ENCODE results near the gene PTDSS2. TPM values are rescaled to one million over a fixed set of nuclear protein-coding genes. Genes with fewer than 3 reads are reported as not detected.
A peak's percentile ranks its signal among the peaks of the same experiment; 100 is the strongest.

PTDSS2 gene
- total and polyA plus RNA-seq, 3 experiments from 2014 or later = 11.5 to 28.4 (median 26.2) TPM

DNA sequence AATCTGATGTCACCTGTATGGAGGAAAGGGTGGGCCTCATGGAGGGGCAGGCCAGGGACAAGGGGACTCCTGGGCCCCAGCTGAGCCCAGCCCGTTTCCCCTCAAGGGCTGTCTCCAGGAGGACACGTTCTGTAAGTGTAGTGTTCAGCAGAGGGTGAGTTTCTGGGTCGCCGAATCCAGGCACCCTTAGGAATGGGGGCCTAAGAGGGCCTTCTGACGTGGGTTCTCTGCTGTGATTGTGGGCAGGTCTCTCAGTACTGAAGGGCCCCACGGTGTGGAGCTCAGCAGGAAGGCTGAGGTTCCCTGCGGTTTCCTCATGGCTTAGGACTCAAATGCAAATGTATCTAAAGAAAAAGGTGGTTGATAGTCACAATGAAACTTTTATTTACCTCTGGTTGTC lies 6.5 kb downstream of the PTDSS2 start:
- Mint-ChIP-seq H3K27me3 (no peaks in the 10 kb centered on the region), H3K27ac (peak overlapping the region; percentile 53 to 98 (median 94)), H3K36me3 (peaks cover 0 to 33% (median 0%) of the 10 kb centered on the region in 3 donors), H3K9me3 (no peaks in the 10 kb centered on the region), H3K4me3 (peak overlapping the region; percentile 35 to 78 (median 65)), H3K4me1 (peaks cover 24 to 31% (median 24%) of the 10 kb centered on the region in 3 donors)
- no peaks in the 10 kb centered on the region for H3K27me3 ChIP-seq (ENCODE audit: insufficient read depth, low read length, poor library complexity, severe bottlenecking)
- H3K36me3 ChIP-seq (ENCODE audit: insufficient read depth, low read length) = peaks cover 14% of the 10 kb centered on the region
- CTCF ChIA-PET = interaction anchor here (1.0 to 1.4 kb wide), 5 partner anchors 23 to 62 kb away, joined by 3 to 4 read pairs (median 4); partner anchors contain the start of gene RNH1
- DNase-seq = peak; percentile 24 to 65 (median 47)
- no peak overlapping the region for H3K27ac ChIP-seq (ENCODE audit: low read depth, low read length)
- H3K9me3 ChIP-seq (ENCODE audit: low read length) = no peaks in the 10 kb centered on the region
- H3K4me3 ChIP-seq (ENCODE audit: low read length) = peak overlapping the region; percentile 1
- POLR2A ChIA-PET = interaction anchor here (1.4 kb wide), 1 partner anchor 50 kb away, joined by 3 read pairs; the partner anchor contains the start of gene RNH1
- H3K4me1 ChIP-seq (ENCODE audit: insufficient read depth, low read length) = peaks cover 21% of the 10 kb centered on the region

DNA sequence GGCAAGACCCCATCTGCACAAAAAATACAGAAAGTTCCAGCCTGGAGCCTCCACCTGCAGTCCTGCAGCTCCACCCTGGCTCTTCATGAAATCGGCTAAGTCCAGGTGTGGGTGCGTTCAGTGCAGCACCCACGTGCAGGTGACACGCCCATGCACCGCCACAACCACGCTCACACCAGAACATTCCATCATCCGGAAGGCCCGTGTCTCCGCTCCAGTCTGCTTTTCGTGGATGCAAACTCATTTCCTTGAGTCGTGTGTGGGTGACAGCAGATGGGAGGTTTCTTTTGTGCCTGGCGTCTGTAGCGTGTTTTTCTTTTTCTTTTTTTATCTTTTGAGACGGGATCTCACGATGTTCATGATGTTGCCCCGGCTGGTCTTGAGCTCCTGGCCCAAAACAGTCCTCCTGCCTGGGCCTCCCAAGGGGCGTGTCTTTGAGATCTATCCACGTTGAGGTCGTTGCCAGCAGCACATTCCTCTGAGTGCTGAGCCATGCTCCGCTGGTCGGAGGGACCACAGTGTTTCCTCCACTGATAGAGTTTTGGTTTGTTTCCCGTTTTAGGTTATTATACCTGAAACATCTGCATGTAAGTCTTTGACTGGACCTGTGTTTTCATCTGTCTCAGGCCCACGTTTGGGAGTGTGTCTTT lies 7.2 kb downstream of the PTDSS2 start:
- H3K9me3 Mint-ChIP-seq = no peaks in the 10 kb centered on the region
- no peaks in the 10 kb centered on the region for H3K27me3 Mint-ChIP-seq
- peak overlapping the region; percentile 53 to 95 (median 92) for H3K27ac Mint-ChIP-seq
- no peak overlapping the region for H3K27ac ChIP-seq (ENCODE audit: low read depth, low read length)
- H3K4me3 ChIP-seq (ENCODE audit: low read length) = peak overlapping the region; percentile 1
- peaks cover 22 to 28% (median 24%) of the 10 kb centered on the region in 3 donors for H3K4me1 Mint-ChIP-seq
- peak in 2 of 5 donors; percentile 29 to 47 for DNase-seq
- peak overlapping the region; percentile 35 to 78 (median 65) for H3K4me3 Mint-ChIP-seq
- peaks cover 0 to 33% (median 0%) of the 10 kb centered on the region in 3 donors for H3K36me3 Mint-ChIP-seq
- POLR2A ChIA-PET = interaction anchor here (0.6 to 1.4 kb wide), 3 partner anchors 14 to 304 kb away, joined by 3 read pairs; partner anchors contain the start of gene RNH1
- H3K27me3 ChIP-seq (ENCODE audit: insufficient read depth, low read length, poor library complexity, severe bottlenecking) = no peaks in the 10 kb centered on the region
- H3K36me3 ChIP-seq (ENCODE audit: insufficient read depth, low read length) = peaks cover 14% of the 10 kb centered on the region
- peaks cover 21% of the 10 kb centered on the region for H3K4me1 ChIP-seq (ENCODE audit: insufficient read depth, low read length)
- CTCF ChIA-PET = interaction anchor here (1.0 to 1.4 kb wide), 4 partner anchors 22 to 62 kb away, joined by 3 to 4 read pairs (median 4); partner anchors contain the start of gene RNH1
- H3K9me3 ChIP-seq (ENCODE audit: low read length) = no peaks in the 10 kb centered on the region

DNA sequence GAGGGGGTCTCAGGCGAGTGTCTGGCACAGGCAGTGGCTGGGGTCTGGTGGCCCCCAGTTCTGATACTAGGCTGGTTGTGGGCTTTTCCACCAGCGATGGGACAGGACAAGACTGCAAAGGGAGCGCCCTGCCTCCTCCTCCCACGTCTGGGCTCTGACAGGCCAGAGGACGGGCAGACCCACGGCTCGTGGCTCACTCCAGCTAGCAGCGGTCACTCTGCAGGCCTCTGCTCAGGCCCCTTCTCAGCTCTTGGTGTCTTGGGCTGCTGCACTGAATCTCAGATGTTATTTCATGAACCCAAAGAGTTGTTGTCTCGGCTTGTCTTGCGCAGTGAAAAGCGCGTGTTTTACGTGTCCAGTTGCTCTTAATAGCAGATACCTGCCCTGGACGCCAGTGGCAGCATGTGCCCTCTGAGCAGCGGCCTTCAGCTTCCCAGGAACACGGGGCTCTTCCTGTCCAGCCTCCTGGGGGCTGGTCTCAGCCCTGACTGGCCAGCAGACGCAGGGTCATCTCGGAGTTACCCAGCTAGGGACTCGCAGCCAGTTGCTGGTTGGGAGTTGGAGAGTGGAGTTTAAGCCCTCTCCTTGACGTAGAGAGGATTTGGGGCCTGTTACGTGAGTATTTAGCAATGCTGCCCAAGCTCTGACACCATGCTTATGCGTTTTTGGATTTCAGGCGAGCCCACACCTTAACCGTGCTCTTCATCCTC lies 9.6 kb downstream of the PTDSS2 start:
- no peak overlapping the region for H3K4me3 ChIP-seq (ENCODE audit: low read length)
- Mint-ChIP-seq H3K36me3 (peaks cover 0 to 20% (median 0%) of the 10 kb centered on the region in 3 donors), H3K27me3 (no peaks in the 10 kb centered on the region), H3K9me3 (no peaks in the 10 kb centered on the region), H3K4me1 (peaks cover 22 to 28% (median 23%) of the 10 kb centered on the region in 3 donors), H3K27ac (no peak overlapping the region), H3K4me3 (no peak overlapping the region)
- H3K27ac ChIP-seq (ENCODE audit: low read depth, low read length) = peak overlapping the region; percentile 47
- peaks cover 21% of the 10 kb centered on the region for H3K4me1 ChIP-seq (ENCODE audit: insufficient read depth, low read length)
- POLR2A ChIA-PET = no interaction called here
- DNase-seq = peak in 1 of 5 donors; percentile 35
- no peaks in the 10 kb centered on the region for H3K9me3 ChIP-seq (ENCODE audit: low read length)
- no peaks in the 10 kb centered on the region for H3K36me3 ChIP-seq (ENCODE audit: insufficient read depth, low read length)
- CTCF ChIA-PET = interaction anchor here (1.3 kb wide), 1 partner anchor 11 kb away, joined by 3 read pairs; no protein-coding TSS in a partner anchor
- no peaks in the 10 kb centered on the region for H3K27me3 ChIP-seq (ENCODE audit: insufficient read depth, low read length, poor library complexity, severe bottlenecking)

DNA sequence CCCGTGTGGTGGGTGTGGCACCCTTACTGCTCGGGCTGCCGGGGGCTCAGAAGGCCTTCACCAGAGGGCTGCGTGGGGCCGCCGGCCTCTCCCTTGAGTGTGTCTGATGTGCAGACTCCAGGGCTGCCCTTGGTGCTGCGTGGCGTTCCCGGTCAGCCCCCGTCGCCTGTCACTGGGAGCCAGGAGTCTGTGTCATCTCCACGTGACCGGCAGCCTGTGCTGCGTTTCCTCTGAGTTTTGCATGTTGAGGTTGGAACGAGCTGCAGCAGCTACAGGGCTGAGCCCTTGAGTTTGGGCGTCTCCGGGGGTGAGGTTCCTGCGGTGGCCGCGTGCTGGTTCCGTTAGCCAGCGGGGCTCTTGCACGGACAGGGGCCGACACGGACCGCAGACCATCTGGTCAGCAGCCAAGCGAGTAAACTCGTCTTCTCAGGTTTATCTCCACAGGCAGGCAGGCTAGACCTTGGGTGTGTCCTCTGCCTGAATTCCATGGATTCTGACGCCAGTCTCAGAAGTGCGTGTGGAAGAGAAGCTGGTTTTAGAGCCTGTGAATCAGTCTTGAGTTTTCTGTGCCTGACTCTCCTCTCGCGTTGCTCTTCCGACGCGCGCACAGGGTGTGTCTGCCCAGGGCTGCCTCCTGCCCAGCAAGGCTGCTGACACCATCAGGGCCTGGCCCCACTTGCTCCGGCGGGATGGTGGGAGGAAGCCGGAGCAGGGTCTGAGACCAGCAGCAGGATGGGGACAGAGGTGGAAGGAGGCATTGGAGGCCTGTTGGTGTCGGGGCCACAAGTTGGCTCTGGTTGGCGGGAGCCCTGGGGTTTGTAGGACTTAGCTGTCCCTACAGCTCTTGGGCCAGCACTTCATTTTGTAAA lies 10.5 kb downstream of the PTDSS2 start:
- Histone ChIP-seq H3K9me3 (ENCODE audit: low read length) (no peaks in the 10 kb centered on the region), H3K27ac (ENCODE audit: low read depth, low read length) (peak overlapping the region; percentile 47), H3K27me3 (ENCODE audit: insufficient read depth, low read length, poor library complexity, severe bottlenecking) (no peaks in the 10 kb centered on the region), H3K4me3 (ENCODE audit: low read length) (no peak overlapping the region), H3K4me1 (ENCODE audit: insufficient read depth, low read length) (peaks cover 21% of the 10 kb centered on the region), H3K36me3 (ENCODE audit: insufficient read depth, low read length) (no peaks in the 10 kb centered on the region)
- Mint-ChIP-seq H3K4me1 (peaks cover 22% of the 10 kb centered on the region in 3 donors), H3K27ac (no peak overlapping the region), H3K27me3 (no peaks in the 10 kb centered on the region), H3K9me3 (no peaks in the 10 kb centered on the region), H3K4me3 (no peak overlapping the region), H3K36me3 (peaks cover 0 to 20% (median 0%) of the 10 kb centered on the region in 3 donors)
- POLR2A ChIA-PET = no interaction called here
- CTCF ChIA-PET = interaction anchor here (1.3 kb wide), 1 partner anchor 12 kb away, joined by 3 read pairs; no protein-coding TSS in a partner anchor
- DNase-seq = peak in 1 of 5 donors; percentile 39

DNA sequence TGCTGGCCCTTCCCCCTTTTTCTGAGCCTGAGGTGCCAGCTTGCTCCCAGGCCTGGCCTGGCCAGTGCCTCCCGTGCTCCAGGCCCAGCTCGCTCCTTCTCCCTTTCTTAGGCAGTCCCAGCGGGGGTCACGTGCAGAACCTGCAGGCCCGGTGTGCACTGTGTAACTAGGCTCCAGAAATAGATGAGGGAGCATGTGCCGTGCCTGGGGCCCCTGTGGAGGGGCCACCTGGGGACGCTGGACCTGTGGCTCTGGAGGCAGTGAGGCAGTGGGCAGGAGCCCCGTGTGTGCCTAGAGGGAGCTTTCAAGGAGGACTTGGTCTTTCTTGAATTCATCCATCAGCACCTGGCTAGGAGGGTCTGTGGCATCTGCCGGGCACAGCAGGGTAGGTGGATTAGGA lies 11.5 kb downstream of the PTDSS2 start:
- no peak overlapping the region for H3K4me3 Mint-ChIP-seq
- H3K27ac ChIP-seq (ENCODE audit: low read depth, low read length) = no peak overlapping the region
- DNase-seq = no peak
- no peak overlapping the region for H3K4me3 ChIP-seq (ENCODE audit: low read length)
- no peaks in the 10 kb centered on the region for H3K9me3 Mint-ChIP-seq
- H3K36me3 ChIP-seq (ENCODE audit: insufficient read depth, low read length) = no peaks in the 10 kb centered on the region
- POLR2A ChIA-PET = interaction anchor here (0.5 kb wide), 1 partner anchor 12 kb away, joined by 4 read pairs; no protein-coding TSS in a partner anchor
- no peaks in the 10 kb centered on the region for H3K9me3 ChIP-seq (ENCODE audit: low read length)
- peaks cover 0 to 19% (median 1%) of the 10 kb centered on the region in 3 donors for H3K36me3 Mint-ChIP-seq
- no peaks in the 10 kb centered on the region for H3K27me3 ChIP-seq (ENCODE audit: insufficient read depth, low read length, poor library complexity, severe bottlenecking)
- H3K27me3 Mint-ChIP-seq = no peaks in the 10 kb centered on the region
- peaks cover 13% of the 10 kb centered on the region for H3K4me1 ChIP-seq (ENCODE audit: insufficient read depth, low read length)
- CTCF ChIA-PET = no interaction called here
- peak overlapping the region in 1 of 8 donors; percentile 85 for H3K27ac Mint-ChIP-seq
- H3K4me1 Mint-ChIP-seq = peaks cover 14 to 15% (median 14%) of the 10 kb centered on the region in 3 donors

DNA sequence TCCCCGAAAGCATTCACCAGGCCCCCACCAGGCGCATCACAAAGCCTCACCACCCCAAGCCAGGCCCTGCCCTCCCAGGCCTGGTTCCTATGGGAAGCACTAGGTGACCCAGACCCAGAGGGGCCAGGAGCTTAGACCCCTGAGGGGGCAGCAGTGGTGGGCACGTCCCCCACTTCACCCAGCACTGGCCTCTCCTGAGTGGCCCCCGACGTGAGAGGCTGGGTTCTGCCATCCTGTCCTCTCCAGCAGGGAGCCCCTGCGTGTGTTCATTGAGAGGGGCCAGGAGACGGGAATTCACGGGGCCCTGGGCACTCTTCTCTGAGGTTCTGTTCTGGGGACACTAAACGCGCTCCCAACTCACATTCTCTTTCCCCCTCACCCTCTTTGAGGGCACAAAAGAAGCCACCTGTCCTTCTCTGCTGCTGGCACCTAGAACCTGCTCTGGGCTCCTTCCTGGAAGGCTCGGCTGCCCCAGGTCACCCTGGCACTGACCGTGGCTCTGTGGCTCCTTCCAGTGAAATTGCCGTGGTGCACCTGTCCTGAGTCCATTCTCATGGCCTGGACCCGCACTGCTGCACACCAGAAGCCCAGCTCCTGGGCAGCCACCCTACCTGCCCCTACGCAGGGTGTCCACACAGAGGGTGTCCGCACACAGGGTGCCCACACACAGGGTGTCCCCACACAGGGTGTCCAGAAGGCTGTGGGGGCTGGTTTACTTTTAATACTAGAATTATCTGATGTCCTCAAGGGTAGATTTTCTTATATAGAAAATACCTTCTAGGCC lies 12.2 kb downstream of the PTDSS2 start:
- Mint-ChIP-seq H3K27ac (peak overlapping the region in 1 of 8 donors; percentile 85), H3K4me1 (peaks cover 7 to 8% (median 8%) of the 10 kb centered on the region in 3 donors), H3K36me3 (peaks cover 0 to 19% (median 1%) of the 10 kb centered on the region in 3 donors), H3K4me3 (no peak overlapping the region), H3K9me3 (no peaks in the 10 kb centered on the region), H3K27me3 (no peaks in the 10 kb centered on the region)
- Histone ChIP-seq H3K27me3 (ENCODE audit: insufficient read depth, low read length, poor library complexity, severe bottlenecking) (no peaks in the 10 kb centered on the region), H3K36me3 (ENCODE audit: insufficient read depth, low read length) (no peaks in the 10 kb centered on the region), H3K27ac (ENCODE audit: low read depth, low read length) (no peak overlapping the region), H3K4me1 (ENCODE audit: insufficient read depth, low read length) (peaks cover 6% of the 10 kb centered on the region), H3K9me3 (ENCODE audit: low read length) (no peaks in the 10 kb centered on the region), H3K4me3 (ENCODE audit: low read length) (no peak overlapping the region)
- ChIA-PET POLR2A (interaction anchor here (0.5 kb wide), 1 partner anchor 13 kb away, joined by 4 read pairs; no protein-coding TSS in a partner anchor), CTCF (interaction anchor here (0.9 kb wide), 2 partner anchors 17 to 66 kb away, joined by 3 read pairs; no protein-coding TSS in a partner anchor)
- no peak for DNase-seq

DNA sequence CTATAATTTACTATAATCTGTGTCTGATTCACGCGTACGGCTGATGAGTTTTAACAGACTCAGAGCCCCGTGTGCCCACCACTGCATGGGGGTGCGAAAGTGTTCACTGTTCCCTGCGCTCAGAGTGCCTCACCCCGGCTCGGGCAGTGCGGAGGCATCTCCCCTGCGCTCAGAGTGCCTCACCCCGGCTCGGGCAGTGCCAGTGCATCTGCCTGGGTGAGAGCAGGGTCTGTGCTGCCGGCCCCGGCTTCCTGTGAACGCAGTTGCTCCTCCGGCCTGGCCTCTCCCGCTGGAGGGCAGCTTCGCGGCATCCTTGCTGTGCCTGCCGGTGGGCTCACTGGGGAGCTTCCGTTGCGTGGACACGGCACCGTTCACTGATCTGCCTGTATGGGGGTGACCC lies 14.2 kb downstream of the PTDSS2 start:
- CTCF ChIA-PET = interaction anchor here (1.3 kb wide), 1 partner anchor 14 kb away, joined by 3 read pairs; no protein-coding TSS in a partner anchor
- H3K4me1 ChIP-seq (ENCODE audit: insufficient read depth, low read length) = no peaks in the 10 kb centered on the region
- DNase-seq = no peak
- H3K36me3 ChIP-seq (ENCODE audit: insufficient read depth, low read length) = no peaks in the 10 kb centered on the region
- no peaks in the 10 kb centered on the region for H3K27me3 ChIP-seq (ENCODE audit: insufficient read depth, low read length, poor library complexity, severe bottlenecking)
- peaks cover 0 to 19% (median 1%) of the 10 kb centered on the region in 3 donors for H3K36me3 Mint-ChIP-seq
- no peaks in the 10 kb centered on the region for H3K9me3 ChIP-seq (ENCODE audit: low read length)
- H3K27ac ChIP-seq (ENCODE audit: low read depth, low read length) = no peak overlapping the region
- no peaks in the 10 kb centered on the region for H3K4me1 Mint-ChIP-seq
- H3K4me3 Mint-ChIP-seq = no peak overlapping the region
- no peak overlapping the region for H3K27ac Mint-ChIP-seq
- H3K27me3 Mint-ChIP-seq = no peaks in the 10 kb centered on the region
- POLR2A ChIA-PET = no interaction called here
- H3K4me3 ChIP-seq (ENCODE audit: low read length) = no peak overlapping the region
- H3K9me3 Mint-ChIP-seq = no peaks in the 10 kb centered on the region
